CD4-positive, alpha-beta T cell treated with Interleukin-15 for 4 hours (primary cell): ENCODE measurements around the gene NOS1.

ENCODE experiments used
- DNase-seq: peaks from one replicate; pipeline ENCODE4 v3.0.0-alpha.2; 2020; ENCODE audit warnings: low spot score

NOS1 gene

DNA sequence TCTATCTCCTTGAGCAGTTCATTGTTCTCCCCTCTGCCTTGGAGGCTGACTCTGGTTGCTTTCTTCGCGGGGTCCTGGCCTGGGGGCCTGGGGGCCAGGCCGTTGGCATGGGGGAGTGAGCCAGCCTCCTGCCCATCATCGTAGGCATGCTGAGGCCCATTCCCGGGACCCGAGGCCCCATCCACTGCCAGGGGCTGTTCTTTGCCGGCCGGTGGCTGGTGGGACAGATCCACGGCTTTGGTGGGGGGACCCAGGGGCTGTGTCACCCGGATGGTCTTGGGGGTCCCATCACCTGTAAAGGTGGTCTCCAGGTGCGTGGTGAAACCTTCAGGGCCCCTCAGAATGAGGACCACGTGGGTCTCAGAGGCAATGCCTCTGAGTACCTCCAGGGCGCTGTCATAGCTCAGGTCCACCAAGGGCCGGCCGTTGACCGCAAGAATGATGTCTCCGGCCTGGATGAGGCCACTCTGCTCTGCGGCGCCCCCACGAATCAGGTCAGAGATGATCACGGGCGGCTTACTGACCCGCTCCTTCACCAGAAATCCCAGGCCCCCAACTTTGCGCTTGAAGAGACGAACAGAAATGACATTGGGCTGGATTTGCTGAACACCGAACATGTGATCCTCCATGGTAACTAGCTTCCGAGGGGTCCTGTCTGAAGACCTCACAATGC is 30.8 kb downstream of the NOS1 start:
- DNase-seq, result no peak

DNA sequence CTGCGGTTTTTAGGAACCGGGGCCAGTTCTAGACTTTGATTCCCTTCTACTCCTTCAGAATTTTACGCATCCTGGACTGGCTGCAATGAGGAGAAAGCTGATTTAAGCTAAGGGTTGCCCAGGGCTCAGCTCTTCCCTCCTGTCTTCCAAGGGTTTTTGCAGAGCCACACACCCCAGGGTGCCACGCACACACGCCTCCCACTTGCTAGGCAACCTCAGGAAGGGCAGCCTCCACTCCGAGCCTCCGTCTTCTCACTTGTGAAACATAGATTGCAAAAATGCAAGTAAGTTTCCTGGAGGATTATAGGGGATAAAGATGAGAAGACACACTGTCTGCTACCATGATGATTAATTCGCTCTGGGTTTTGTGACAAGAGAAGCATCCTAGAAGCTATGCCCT is 31.7 kb downstream of the NOS1 start:
- no peak for DNase-seq

DNA sequence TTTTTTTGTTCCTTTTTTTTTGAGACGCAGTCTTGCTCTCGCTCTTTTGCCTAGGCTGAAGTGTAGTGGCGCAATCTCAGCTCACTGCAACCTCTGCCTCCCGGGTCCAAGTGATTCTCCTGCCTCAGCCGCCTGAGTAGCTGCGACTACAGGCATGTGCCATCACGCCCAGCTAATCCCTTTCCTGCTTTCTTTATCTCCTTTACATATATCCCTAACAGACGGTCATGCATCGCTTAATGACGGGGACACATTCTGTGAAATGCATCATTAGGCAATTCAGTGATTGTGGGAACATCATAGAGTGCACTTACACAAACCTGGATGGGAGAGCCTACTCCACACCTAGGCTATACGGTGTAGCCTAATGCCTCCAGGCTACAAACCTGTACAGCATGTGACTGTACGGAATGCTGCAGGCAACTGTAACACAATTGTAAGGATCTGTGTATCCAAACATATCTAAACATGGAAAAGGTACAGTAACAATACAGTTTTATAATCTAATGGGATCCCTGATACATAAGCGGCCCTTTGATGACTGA is 32.8 kb downstream of the NOS1 start:
- DNase-seq, result no peak

DNA sequence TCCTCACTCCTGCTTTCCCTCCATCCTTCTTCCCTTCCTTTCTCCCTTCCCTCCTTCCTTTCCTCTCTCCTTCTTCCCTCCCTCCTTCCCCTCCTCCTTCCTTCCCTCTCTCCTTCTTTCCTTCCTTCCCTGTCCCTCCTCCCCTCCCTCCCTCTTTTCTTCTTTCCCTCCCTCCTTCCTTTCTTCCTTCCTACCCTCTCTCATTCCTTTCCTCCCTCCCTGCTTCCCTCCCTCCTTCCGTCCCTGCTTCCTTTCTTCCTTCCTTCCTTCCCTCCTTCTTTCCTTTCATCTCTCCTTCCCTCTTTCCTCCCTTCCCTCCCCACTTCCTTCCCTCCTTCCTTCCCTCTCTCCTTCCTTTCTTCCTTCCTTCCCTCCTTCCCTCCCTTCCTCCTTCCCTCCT is 39.0 kb downstream of the NOS1 start:
- no peak for DNase-seq

DNA sequence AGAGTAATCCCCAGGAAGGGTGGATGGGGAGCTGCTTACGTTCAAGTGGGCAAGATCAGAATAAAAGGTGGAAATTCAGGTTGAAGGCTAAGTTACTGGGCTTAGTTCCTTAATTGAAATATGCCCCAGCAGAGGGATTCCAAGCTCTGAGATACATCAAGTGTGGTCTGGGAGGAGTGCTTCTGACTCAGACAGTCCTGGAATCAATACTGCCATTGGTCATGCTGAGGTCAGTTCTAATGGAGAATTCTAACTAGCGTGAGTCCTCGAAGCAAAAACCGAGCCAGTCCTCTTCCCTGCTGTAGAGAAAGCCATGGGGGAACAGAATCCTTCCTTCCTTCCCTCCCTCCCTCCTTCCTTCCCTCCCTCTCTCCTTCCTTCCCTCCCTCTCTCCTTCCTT is 39.9 kb downstream of the NOS1 start:
- DNase-seq, result no peak

DNA sequence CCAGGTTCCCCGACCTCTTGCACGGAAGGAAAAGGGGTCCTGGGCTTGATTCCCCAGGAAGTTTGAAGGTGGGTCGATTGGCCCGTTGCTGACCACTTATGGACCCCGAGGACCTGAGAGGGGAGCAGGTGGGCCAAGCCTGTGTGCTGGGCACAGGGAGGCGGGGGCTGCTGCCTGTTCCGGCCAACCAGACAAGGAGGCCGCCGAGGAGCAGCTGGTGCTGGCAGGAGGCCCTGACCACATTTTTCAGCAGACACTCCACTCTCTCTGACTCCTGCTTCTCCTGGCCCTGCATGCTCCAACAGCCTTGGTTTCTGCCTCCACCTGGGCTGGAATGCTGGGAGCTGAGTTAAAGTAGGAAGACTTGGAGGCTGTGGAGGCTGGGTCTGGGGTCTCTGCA is 42.8 kb downstream of the NOS1 start:
- DNase-seq, result no peak

DNA sequence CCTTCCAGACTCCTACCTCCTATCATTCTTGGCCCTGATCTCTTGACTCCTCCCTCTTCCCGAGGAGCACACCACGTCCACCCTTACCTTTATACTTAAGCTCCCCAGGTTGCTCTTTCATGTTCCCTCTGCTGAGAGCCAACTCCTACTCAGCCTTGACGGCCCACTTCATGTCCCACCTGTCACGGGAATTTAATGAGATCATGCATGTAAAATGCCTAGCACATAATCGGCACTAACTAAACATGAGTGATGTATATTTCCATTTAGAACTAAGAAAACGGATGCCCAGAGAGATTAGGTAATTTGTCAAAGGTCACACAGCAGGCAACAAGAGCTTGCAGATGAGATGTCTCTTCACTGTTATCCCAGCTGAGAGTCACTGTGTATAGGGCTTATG is 45.1 kb downstream of the NOS1 start:
- DNase-seq, result no peak

DNA sequence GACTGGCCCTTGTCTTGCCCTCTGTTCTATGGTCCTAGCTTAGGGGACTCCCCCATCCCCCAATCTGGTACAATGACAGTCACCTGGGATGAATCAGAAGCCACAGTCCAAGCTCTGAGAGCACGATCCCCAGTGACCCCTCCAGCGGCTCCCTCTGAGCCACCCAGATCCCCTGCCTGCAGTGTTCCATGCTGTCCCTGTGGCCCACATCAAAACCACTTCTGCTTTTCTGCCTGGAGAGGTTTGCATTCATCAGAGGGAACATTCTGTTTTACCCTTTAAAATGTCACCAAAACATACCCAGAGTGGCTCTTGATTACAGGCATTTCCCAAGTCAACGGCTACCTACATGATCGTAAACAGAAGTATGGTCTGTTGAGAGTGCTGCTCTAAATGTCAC is 47.5 kb downstream of the NOS1 start:
- no peak for DNase-seq

DNA sequence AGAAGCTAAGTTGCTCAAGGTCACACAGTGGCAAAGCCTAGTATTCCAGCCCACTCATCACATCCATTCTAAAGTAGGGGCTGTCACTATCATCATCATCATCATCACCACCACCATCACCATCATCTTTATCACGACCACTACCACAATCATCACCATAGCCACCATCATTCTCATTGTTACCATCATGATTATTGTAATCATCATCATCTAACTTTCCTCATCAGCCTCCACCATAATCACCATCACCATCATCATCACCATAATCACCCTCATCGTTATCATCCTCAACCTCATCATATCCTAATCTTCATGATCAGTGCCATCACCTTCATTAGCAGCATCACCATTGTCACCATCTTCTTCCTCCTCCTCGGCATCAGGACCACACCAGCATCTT is 48.7 kb downstream of the NOS1 start:
- DNase-seq, result no peak

DNA sequence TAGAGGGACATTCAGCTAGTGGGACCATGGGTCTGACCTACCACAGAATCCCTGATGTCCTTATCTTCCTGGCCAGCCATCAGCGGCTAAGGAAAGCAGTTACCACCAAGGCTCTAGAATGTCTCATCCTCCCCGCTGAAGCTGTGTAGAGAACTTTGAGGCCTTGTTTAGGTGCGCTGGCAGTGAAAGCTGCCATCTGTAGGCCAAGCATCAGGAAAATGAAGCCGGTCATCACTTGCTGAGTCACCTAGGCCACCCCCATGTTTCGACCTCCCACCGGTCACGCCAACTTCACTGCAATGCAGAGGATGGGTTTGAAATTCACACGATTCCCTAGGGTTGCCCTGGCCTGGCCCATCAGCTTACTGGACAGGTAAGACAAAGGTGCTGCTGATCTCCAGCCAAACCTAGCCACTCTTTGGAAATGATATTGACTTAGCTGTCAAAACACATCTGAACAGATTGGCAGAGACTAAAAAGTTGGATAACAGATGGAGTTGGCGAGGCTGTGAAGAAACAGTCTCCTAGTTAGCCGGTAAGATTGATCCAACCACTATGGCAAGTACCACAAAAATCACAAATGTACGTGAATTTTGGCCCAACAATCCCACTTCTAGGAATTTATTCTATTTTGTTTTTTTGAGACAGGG is 52.0 kb downstream of the NOS1 start:
- no peak for DNase-seq

DNA sequence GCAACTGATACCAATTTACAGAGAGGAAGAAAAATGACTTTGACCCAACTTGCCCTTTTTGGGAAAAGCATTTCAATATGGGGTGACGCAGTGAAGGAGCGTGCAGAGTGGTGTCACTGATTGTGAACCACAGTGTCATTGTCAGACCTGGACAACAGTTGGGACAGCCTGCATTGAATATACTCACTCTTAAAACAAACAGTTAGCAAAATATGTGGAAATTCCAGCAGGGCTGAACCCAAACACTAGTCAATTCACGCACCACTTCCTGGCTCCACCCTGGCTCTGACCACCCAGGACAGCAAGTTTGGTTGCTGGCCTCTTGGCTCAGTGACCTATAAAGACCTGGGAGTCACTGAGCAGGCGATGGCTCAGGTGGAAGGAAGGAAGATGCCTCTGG is 61.3 kb downstream of the NOS1 start:
- no peak for DNase-seq

DNA sequence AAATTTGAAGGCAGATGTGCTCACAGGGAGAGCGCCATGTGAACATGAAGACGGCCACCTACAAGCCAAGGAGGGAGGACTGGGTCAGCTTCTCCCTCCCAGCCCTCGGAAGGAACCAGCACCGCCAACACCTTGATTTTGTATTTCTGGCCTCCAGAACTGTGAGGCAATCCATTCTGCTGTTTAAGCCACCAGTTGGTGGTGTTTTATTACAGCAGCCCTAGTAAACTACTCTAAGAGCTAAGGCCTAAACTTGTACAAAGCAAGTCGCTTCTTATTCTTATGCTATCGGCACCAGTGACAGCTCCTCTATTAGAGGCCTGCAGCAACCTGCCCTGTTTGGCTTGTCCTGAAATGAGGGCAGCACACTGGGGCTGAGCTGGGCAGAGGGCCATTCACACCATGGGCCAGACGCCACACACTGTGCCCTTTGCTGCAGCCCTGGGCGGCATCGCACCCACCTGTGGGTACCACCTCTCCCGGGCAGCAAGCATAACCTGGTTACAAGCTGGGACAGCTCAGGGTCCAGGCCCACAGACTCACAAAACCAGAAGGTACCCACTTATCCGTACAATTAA is 62.7 kb downstream of the NOS1 start:
- DNase-seq, result no peak

DNA sequence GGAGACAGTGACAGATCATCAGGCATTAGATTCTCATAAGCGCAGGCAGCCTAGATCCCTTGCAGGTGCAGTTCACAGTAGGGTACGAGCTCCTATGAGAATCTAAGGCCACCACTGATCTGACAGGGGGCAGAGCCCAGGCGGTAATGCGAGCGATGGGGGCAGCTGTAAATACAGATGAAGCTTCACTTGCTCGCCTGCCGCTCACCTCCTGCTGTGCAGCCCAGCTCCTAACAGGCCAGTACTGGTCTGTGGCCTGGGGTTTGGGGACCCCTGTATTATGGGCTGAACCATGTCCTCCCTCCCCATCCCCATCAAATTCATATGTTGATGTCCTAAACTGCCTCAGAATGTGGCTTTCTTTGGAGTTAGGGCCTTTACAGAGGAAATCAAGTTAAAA is 63.2 kb downstream of the NOS1 start:
- DNase-seq, result no peak

DNA sequence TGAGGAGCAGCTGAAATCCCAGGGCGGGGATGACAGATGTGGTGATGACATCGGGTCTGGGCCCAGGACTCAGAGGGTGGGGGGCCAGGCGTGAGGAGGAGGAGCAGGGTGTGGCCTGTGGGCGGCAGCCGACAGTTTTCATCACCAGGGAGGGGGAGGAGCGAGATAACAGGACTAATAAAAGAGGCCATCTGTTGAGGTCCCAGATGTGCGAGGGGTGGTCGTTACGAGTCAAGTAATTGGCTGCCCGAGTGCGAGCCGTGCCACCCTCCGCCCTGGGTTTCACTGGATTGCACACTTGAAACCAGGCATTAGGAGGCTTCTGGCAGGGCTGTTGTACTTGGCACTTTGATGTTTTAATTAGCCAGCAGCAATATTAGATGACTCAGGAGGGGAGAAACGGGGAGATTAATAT is 67.2 kb downstream of the NOS1 start:
- DNase-seq, result no peak

DNA sequence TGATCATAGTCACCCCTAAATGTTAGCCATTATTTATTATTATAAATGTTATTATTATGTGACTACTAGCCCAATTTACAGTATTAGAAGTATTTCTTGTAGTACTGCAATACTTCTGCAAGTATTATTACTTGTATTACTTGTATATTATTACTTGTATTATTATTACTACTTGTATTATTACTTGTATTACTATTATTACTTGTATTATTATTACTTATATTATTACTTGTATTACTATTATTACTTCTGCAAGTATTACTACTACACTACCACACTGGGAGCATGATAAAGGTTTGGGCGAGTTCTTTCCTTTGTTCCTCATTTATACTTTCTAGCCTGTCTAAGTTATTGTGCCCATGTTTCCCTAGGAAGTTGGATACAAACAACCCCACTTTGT is 67.9 kb downstream of the NOS1 start:
- DNase-seq, result no peak

DNA sequence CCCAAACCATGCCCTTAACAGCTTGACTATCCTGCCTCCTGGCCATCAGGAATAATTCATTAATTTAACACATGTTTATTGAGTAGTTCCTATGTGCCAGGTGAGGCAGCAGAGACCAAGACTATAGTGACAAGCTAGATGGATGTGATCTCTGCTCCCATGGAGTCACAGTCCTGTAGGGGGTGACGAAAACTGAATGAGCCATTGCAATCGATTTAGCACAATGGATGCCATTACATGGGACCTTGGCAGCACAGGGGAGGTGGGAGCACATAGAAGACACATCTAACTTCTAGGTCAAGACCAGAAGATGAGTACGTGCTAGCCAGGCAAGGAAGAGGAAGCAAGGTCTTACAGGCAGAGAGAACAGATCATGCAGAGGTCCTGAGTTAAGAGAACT is 68.7 kb downstream of the NOS1 start:
- no peak for DNase-seq

DNA sequence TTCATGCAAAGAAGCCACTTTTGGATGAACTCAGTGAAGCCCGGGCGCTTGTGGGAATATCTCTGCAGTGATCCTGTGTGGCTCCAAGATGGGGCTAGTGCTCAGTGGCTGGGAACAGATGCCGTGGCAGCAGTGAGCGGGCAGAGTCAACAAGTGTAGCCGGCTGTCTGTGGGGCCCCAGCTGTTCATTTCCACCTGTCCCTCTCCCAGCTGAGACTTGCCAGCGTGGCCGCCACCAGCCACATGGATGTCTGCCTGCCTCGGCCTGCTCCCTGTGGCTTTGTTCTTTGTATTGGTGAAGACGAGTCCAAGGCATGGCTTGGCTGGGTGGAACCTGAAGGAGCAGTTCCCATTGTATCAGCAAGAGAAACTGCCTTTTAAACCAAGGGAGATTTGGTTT is 77.3 kb downstream of the NOS1 start:
- no peak for DNase-seq

DNA sequence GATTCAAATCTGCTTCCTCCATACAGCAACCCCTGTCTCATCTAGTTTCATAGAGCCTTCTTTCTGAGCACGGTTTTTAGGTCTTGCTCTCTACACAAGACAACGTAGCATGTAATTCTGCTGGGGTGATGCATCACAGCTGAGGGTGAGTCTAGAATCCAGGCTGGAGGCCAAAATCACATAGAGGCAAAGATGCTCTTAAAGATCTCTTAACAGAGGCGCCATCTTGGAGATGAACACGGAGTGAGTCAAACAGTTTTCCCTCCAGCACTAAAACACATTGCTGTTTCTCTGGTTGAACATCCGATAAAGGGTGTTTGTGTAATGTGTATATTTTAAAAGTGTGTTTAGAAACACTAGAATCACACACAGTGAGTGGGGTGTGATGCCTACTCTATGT is 78.9 kb downstream of the NOS1 start:
- DNase-seq, result no peak

DNA sequence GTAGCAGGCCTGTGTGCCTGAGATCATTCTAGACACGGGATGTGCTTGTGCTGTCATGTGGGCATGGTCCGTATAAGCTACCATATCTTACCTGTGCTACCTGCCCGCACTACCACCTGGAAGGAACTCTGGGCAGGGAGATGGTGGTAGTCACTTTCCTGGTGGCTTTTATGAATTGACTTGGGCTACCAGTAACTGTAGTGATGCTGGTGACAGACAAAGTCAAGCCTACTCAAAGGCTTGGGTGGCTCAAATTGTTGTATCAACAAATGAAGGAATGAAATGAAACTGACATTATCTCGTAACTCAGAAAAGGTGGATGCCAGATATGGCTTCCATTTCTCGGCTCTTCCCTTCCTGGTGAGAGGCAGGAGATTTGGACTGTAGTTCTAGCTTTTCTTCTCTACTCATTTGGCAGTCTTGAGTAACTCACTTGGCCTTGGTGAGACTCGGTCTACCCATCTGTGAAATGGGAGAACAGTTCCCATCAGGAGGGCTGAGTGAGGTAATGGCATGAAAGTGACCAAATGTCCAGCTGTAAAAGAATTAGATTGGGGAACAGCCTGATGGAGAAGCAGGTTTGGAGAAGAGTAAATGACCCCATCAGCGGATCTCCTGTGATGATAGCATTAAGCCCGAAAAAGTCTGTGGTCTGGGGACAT is 81.3 kb downstream of the NOS1 start:
- DNase-seq, result no peak

DNA sequence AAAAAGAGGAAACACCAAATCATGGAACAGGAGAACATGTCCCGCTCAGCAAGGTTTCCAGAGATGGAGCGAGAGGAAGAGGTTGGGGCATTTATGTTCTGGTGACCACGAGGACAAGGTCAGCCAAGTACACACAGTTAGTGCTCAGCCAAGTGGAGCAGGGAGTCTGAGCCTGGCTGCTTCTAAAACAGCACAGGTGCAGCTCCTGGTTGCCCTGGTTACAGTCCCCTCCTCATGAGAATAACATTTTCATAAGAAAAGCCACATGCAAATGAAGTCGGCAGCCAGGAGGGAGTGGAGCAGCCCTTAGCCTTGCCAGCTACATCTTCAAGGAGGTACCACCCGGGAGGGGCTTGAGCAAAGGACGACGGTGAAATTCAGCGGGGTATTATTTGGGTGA is 81.8 kb downstream of the NOS1 start:
- DNase-seq, result no peak

DNA sequence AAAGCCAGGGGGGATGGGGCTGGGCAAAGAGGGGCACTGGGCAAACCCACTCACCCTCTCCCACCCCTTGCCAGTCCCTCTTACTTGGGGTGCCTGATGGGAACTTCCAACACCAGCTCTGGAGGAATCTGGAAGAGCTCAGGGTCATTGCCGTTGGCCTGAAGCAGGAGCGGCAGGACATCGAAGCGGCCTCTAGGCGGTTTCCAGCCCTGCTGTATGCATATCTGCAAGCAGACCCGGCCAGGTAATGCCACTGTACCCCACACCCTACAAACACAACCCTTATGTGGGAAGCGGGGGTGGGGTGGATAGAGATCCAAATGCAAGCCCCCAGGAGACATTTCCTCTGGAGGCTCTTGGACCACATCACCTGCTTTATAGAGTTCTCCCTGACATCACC is 83.6 kb downstream of the NOS1 start:
- DNase-seq, result no peak

DNA sequence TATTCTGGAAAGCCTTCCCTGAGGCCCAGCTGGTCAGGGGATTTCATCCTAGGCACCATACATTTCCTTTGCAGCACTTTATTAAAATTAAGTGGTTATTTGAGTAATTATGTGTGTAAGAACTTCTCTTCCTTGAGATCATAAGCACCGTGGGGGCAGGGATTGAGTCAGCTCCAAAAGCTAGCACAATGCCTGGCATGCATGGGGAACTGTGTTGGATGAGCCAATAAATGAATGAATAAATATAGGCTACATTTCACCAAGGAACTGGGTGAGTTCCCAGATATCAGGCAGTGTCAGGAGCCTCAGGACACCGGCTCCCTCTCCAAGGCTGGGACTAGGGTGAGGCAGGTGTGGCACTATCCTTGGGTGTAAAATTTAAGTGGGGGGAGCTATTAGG is 88.3 kb downstream of the NOS1 start:
- no peak for DNase-seq

DNA sequence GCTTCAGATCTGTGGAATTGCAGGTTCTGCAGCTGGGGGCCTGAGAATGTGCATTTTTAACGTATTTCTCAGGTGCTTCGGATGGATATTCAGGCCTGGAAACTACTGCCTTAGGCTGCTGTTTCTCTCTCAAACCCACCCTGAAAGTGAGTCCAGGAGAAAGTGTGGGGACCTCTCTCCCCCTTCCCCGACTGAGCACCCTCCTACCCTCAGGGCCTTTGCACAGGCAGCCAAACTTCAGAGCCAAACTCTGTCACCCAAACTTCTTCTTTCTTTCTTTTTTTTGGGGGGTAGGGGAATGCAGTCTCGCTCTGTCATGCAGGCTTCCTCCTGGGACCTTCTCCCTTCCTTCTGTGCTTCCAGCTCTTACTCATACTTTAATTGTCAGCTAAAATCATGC is 88.7 kb downstream of the NOS1 start:
- no peak for DNase-seq
